T-cell (primary cell): ENCODE results near the gene GTF2F1. TPM values are rescaled to one million over a fixed set of nuclear protein-coding genes. Genes with fewer than 3 reads are reported as not detected.

Experiments used
- ATAC-seq, 4 experiments: fragments of 200-7000 bp in 3 of 4; fragments of 150-1000 bp in 1 of 4; cut with Tn5 transposase; replicated peaks in 1 of 4; 1 replicate in 3 of 4; 2 replicates in 1 of 4; pipeline ENCODE4 v1.10.0; 2021; ENCODE audit warnings: moderate library complexity in 3 of 4, mild to moderate bottlenecking in 2 of 4, moderate number of reproducible peaks in 1 of 4
- CTCF ChIA-PET, 2 donors: fragments of 300-600 bp; sonication (Branson Sonifier 250); formaldehyde crosslinking; loops; one replicate each; lab custom pipeline; 2022; ENCODE audit warnings: antibody characterized with exemption in 2 of 2; lab: Charles Lee
- POLR2A ChIA-PET, 2 donors: fragments of 300-600 bp; sonication (Branson Sonifier 250); formaldehyde crosslinking; loops; one replicate each; lab custom pipeline; 2022; ENCODE audit warnings: antibody characterized with exemption in 2 of 2; lab: Charles Lee
- DNase-seq, 35 experiments: peaks; one replicate each; pipeline versions ENCODE4 v3.0.0 to v3.0.0-alpha.2; 2013 to 2023
- H3K27ac ChIP-seq: one replicate; pipeline ENCODE4 v1.5.1; 2013; ENCODE audit warnings: low read length
- H3K27me3 ChIP-seq, 2 experiments: replicated peaks in 1 of 2; 1 replicate in 1 of 2; 2 replicates in 1 of 2; pipeline versions ENCODE4 v1.6.1 to v1.7.0; 2013; ENCODE audit warnings: low read length in 1 of 2, mixed read lengths in 1 of 2; ENCODE audit not compliant: control insufficient read depth in 2 of 2, insufficient read depth in 2 of 2; ENCODE audit errors: extremely low read depth in 1 of 2
- H3K36me3 ChIP-seq, 2 donors: 1 replicate in 1 of 2; 2 replicates in 1 of 2; pipeline versions ENCODE4 v1.6.1 to v1.7.0; 2013; ENCODE audit warnings: low read length in 1 of 2; ENCODE audit not compliant: control insufficient read depth in 2 of 2, insufficient read depth in 1 of 2; ENCODE audit errors: extremely low read depth in 1 of 2
- H3K4me1 ChIP-seq, 2 experiments: 1 replicate in 1 of 2; 2 replicates in 1 of 2; pipeline versions ENCODE4 v1.6.1 to v1.7.0; 2013; ENCODE audit warnings: low read length in 2 of 2, mixed read lengths in 1 of 2; ENCODE audit not compliant: insufficient read depth in 2 of 2, control insufficient read depth in 1 of 2; ENCODE audit errors: extremely low read depth in 1 of 2
- H3K4me3 ChIP-seq, 2 donors: 1 replicate in 1 of 2; 2 replicates in 1 of 2; pipeline versions ENCODE4 v1.5.1 to v1.7.0; 2013; ENCODE audit warnings: mild to moderate bottlenecking in 2 of 2, low read length in 1 of 2, moderate library complexity in 1 of 2; ENCODE audit not compliant: control insufficient read depth in 1 of 2; ENCODE audit errors: extremely low read depth in 1 of 2
- H3K9me3 ChIP-seq: 2 replicates; pipeline ENCODE4 v1.7.0; 2013
- H3K27ac Mint-ChIP-seq, 2 donors: one replicate each; pipeline ENCODE4 v1.8.0; 2020 to 2021; ENCODE audit warnings: mild to moderate bottlenecking in 2 of 2, mixed read lengths in 2 of 2
- H3K27me3 Mint-ChIP-seq, 2 donors: one replicate each; pipeline ENCODE4 v1.8.0; 2021 to 2022; ENCODE audit warnings: mixed read lengths in 2 of 2
- H3K36me3 Mint-ChIP-seq: one replicate; pipeline ENCODE4 v1.8.0; 2021; ENCODE audit warnings: mixed read lengths
- H3K4me1 Mint-ChIP-seq, 3 donors: one replicate each; pipeline ENCODE4 v1.8.0; 2020 to 2022; ENCODE audit warnings: mixed read lengths in 3 of 3, mild to moderate bottlenecking in 1 of 3
- H3K4me3 Mint-ChIP-seq, 3 donors: one replicate each; pipeline ENCODE4 v1.8.0; 2020 to 2022; ENCODE audit warnings: mild to moderate bottlenecking in 3 of 3, mixed read lengths in 3 of 3, moderate library complexity in 3 of 3
- H3K9me3 Mint-ChIP-seq, 3 donors: one replicate each; pipeline ENCODE4 v1.8.0; 2020 to 2022; ENCODE audit warnings: mixed read lengths in 3 of 3
- WGBS: methylation state at CpG from one replicate; pipeline ENCODE4 v1.1.5; 2013; ENCODE audit warnings: missing lambda C conversion rate; ENCODE audit not compliant: insufficient coverage; 5-methylcytosine and 5-hydroxymethylcytosine counted together
- total RNA-seq, 35 experiments: library from RNA in 6 of 35; stranded (reverse) in 6 of 35; fragments of 120-200 nt in 1 of 35; gene quantifications; one replicate each; pipeline versions ENCODE4 v1.2.1 to v1.2.4 and lab custom pipeline; 2013 to 2026

The GTF2F1 gene
- total RNA-seq, 5 donors from 2014 or later (not counting 1 experiment from before 2014, with no cell fraction given) = 52.6 to 63.1 (median 60.3) TPM

DNA sequence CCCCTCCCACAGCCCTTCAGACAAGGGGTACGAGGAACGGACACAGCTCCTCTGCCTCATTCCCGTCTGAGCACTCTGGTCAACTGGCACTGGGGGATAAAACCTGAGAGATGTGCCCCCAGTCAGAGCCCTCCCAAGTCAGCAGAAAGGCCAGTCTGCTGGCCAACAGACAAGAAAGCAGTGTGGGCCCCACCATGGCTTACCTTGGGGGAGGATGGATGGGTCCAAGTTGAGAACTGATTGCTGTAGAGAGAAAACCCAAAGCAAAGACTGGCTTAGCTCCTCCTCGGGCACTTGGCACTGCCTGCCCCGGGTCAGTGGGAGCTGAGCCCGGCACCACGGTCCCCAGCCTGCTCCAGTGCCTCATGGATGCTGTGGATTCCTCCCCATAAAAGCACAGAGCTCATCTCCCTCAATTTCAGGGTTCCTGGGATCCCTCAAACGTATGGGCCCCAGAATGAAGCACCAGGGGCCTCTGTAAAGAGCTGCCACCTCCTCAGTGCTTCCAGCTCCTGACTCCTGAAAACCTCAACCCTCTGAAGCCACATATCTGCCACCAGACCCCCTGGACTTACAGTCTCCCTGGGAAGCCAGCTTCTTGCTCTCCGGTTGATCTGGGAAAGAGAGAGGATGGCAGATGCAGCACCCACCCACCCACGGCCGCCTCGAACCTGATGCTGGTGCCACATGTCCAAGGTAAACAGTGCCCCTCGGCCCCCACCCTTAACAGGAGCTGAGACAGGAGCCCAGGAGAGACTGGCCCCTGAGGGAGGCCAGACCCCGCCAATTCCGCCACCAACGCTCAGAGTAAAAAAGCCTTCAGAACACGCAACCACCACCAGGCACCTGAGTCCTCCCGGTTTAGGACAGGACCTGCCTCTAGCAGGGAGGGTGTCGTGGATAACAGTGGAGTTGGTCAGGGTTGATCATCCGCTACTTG lies 28.4 kb upstream of the GTF2F1 start:
- Histone ChIP-seq H3K9me3 (no peaks in the 10 kb centered on the region), H3K4me1 (peaks cover 13 to 41% of the 10 kb centered on the region in 2 experiments), H3K36me3 (peaks cover 13 to 59% of the 10 kb centered on the region in 2 donors), H3K4me3 (no peak overlapping the region), H3K27ac (no peak overlapping the region), H3K27me3 (no peaks in the 10 kb centered on the region)
- H3K27ac Mint-ChIP-seq = no peak overlapping the region
- no peak for DNase-seq
- CTCF ChIA-PET = no interaction called here
- no peak overlapping the region for H3K4me3 Mint-ChIP-seq
- no peaks in the 10 kb centered on the region for H3K9me3 Mint-ChIP-seq
- H3K4me1 Mint-ChIP-seq = peaks cover 31 to 42% (median 37%) of the 10 kb centered on the region in 3 donors
- H3K27me3 Mint-ChIP-seq = no peaks in the 10 kb centered on the region
- peaks cover 28% of the 10 kb centered on the region for H3K36me3 Mint-ChIP-seq
- WGBS = 92% methylated on average over 17 of the region's 20 CpGs
- ATAC-seq = no peak
- POLR2A ChIA-PET = no interaction called here

DNA sequence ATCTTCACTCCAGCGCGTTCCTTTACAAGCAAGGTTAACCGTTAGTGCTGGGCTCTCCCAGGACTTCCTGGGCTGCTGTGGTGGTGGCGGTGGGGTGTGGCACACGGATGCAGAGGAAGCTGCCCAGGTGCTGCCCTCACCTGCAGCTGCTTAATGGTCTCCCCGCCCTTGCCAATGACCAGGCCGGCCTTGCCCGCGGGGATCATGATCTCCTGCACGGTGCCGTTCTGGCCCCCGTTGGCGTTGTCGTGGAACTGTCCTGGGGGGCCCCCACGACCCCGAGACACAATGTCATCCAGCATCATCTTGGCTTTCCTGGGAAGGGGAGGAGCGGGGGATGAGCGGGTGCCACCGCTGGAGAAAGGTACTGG lies 25.6 kb upstream of the GTF2F1 start:
- H3K27me3 ChIP-seq = no peaks in the 10 kb centered on the region
- no peak for DNase-seq
- Mint-ChIP-seq H3K27ac (no peak overlapping the region), H3K27me3 (no peaks in the 10 kb centered on the region), H3K4me3 (no peak overlapping the region), H3K4me1 (peaks cover 16 to 28% (median 25%) of the 10 kb centered on the region in 3 donors), H3K36me3 (peaks cover 39% of the 10 kb centered on the region), H3K9me3 (no peaks in the 10 kb centered on the region)
- WGBS = 98% methylated on average over 9 of the region's 19 CpGs
- no peak overlapping the region for H3K27ac ChIP-seq
- POLR2A ChIA-PET = interaction anchor here in 1 of 2 donors (0.6 kb wide), 1 partner anchor 1773 kb away, joined by 4 read pairs; no protein-coding TSS in a partner anchor
- H3K4me3 ChIP-seq = no peak overlapping the region
- H3K9me3 ChIP-seq = no peaks in the 10 kb centered on the region
- H3K36me3 ChIP-seq = peaks cover 24 to 82% of the 10 kb centered on the region in 2 donors
- no peak for ATAC-seq
- CTCF ChIA-PET = no interaction called here
- peaks cover 6 to 23% of the 10 kb centered on the region in 2 experiments for H3K4me1 ChIP-seq

- ChIA-PET POLR2A (no interaction called here), CTCF (no interaction called here)
- H3K4me1 Mint-ChIP-seq = peaks cover 10 to 22% (median 20%) of the 10 kb centered on the region in 3 donors
- H3K4me3 ChIP-seq = no peak overlapping the region
- no peak overlapping the region for H3K4me3 Mint-ChIP-seq
- no peaks in the 10 kb centered on the region for H3K9me3 Mint-ChIP-seq
- peaks cover 39% of the 10 kb centered on the region for H3K36me3 Mint-ChIP-seq
- peaks cover 24 to 82% of the 10 kb centered on the region in 2 donors for H3K36me3 ChIP-seq
- ATAC-seq (no peak), DNase-seq (no peak)
- H3K27ac ChIP-seq = no peak overlapping the region
- 95% methylated on average over 22 of the region's 33 CpGs for WGBS
- no peaks in the 10 kb centered on the region for H3K27me3 Mint-ChIP-seq
- H3K27me3 ChIP-seq = no peaks in the 10 kb centered on the region
- peaks cover under 1 to 16% of the 10 kb centered on the region in 2 experiments for H3K4me1 ChIP-seq
- H3K9me3 ChIP-seq = no peaks in the 10 kb centered on the region
- H3K27ac Mint-ChIP-seq = no peak overlapping the region
These were observed 25.0 kb upstream of the GTF2F1 start for GRCh38 chr19:6417713-6418561.

GRCh38 chr19:6416658-6417405 lies 23.9 kb upstream of the GTF2F1 start:
- no peak for ATAC-seq
- peaks cover 0 to 11% (median 9%) of the 10 kb centered on the region in 3 donors for H3K4me1 Mint-ChIP-seq
- 94% methylated on average over 26 of the region's 29 CpGs for WGBS
- ChIA-PET POLR2A (no interaction called here), CTCF (no interaction called here)
- H3K36me3 Mint-ChIP-seq = peaks cover 39% of the 10 kb centered on the region
- H3K27me3 Mint-ChIP-seq = no peaks in the 10 kb centered on the region
- H3K27ac ChIP-seq = no peak overlapping the region
- DNase-seq = no peak
- no peak overlapping the region for H3K27ac Mint-ChIP-seq
- H3K4me3 ChIP-seq = no peak overlapping the region
- no peaks in the 10 kb centered on the region for H3K27me3 ChIP-seq
- H3K4me1 ChIP-seq = peaks cover 0 to 5% of the 10 kb centered on the region in 2 experiments
- H3K9me3 ChIP-seq = no peaks in the 10 kb centered on the region
- H3K4me3 Mint-ChIP-seq = no peak overlapping the region
- peaks cover 24 to 77% of the 10 kb centered on the region in 2 donors for H3K36me3 ChIP-seq
- no peaks in the 10 kb centered on the region for H3K9me3 Mint-ChIP-seq

DNA sequence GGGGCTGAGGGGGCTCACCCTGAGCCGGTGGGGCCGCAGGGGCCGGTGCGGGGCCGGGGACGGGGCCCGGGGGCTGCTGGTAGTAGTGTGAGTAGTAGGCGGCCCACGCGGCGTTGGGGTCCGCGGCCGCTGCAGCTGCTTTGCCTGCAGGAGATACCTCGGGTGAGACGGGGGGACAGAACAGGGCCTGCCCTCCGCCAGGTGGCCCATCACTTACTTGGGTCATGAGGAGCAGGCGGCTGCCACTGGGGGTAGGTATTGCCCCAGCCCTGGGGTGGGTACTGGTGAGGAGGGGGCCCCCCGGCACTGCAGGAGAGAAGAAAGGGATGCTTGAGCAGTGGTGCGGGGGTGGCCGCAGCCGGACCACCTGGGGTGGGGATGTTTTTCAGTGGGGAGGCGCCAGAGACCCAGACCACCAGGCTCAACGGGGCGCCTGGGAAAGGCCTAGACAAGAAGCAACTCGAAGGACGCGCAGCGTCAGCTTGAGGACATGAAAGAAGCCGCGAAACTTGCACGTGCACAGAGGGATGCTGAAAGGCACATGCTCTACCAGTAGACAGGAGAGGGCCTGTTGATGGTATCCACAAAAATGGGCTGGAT lies 22.7 kb upstream of the GTF2F1 start:
- Histone ChIP-seq H3K27me3 (no peaks in the 10 kb centered on the region), H3K4me3 (no peak overlapping the region), H3K4me1 (no peaks in the 10 kb centered on the region), H3K27ac (no peak overlapping the region), H3K36me3 (peaks cover 24 to 66% of the 10 kb centered on the region in 2 donors), H3K9me3 (no peaks in the 10 kb centered on the region)
- DNase-seq (no peak), ATAC-seq (no peak)
- Mint-ChIP-seq H3K9me3 (no peaks in the 10 kb centered on the region), H3K27me3 (no peaks in the 10 kb centered on the region), H3K36me3 (peaks cover 36% of the 10 kb centered on the region), H3K4me3 (no peak overlapping the region), H3K4me1 (peaks cover 0 to 2% (median 2%) of the 10 kb centered on the region in 3 donors), H3K27ac (no peak overlapping the region)
- ChIA-PET POLR2A (no interaction called here), CTCF (no interaction called here)
- 97% methylated on average over 26 of the region's 32 CpGs for WGBS
